NCI-H1092 treated with DMSO at 0.1 percent for 48 hours (cell line): ENCODE results near the gene CEP76.

Experiments used
- DNase-seq: peaks from one replicate; lab custom pipeline; 2025; lab: John Stamatoyannopoulos, UW

Gene CEP76

GRCh38 chr18:12702221-12703095 is at the start of gene CEP76, which contains the start of gene PSMG2:
Gene CEP76 (minus strand): TSS chr18:12702723. CDS start chr18:12702548, 175 bp downstream.
Gene PSMG2 (plus strand): TSS chr18:12703042. CDS start chr18:12703108, 66 bp downstream.
- peak; percentile 69 for DNase-seq

DNA sequence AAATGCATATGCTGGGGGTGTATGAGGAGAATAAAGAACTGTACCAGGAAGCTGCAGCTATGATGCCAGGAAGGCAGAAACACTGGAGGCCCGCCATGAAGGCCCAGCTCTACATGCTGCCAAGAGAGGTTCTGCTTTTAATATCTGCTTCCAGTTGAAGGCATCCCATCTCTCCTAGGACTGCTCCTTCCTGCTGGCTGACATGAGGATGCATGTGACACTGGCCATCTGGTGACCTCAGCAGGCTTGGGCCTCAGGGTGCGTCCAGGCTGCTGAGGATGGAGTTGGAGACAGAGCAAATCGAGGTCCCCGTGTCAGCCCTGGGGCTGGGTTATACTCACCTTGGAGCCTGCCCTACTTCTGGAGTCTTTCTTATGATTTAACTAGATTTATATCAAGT is 49.4 kb upstream of the CEP76 start:
- no peak for DNase-seq

GRCh38 chr18:12751503-12751884 is 49.0 kb upstream of the CEP76 start:
- no peak for DNase-seq

DNA sequence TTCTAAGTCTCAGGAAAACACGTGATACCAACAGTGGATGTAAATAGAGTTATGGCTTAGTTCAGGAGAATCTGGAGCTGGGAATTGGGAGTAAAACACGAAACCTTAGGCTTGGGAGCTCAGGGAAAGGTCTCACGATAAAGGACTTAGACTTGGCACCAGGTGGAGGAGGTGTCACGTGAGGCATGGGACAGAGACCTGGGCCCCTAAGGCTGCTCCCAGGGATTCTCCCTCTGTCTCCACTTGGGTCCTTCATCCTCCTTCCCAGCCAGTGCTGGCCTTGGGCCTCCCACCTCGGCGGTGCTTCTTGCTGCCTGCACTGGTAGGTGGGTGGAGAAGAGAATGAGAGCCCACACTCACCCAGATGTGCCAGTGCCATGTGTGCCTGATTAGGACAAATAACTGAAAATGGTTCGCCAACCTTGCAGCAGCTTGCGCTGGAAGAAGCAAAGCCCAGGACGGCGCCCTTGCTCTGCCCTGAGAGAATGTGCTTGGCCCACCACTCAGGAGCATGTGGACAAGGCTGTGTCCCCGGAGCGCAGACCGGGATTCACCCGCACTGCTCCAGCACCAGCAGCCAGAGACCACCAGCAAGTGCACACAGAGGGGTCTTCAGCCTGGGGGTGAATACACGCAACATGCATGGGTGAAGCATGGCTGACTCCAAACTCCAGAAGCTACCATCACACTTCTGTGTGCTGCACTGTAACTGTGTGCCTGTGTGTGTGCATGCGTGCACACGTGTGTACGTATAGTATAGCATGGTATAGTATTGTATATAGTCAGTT is 48.4 kb upstream of the CEP76 start:
- no peak for DNase-seq

DNA sequence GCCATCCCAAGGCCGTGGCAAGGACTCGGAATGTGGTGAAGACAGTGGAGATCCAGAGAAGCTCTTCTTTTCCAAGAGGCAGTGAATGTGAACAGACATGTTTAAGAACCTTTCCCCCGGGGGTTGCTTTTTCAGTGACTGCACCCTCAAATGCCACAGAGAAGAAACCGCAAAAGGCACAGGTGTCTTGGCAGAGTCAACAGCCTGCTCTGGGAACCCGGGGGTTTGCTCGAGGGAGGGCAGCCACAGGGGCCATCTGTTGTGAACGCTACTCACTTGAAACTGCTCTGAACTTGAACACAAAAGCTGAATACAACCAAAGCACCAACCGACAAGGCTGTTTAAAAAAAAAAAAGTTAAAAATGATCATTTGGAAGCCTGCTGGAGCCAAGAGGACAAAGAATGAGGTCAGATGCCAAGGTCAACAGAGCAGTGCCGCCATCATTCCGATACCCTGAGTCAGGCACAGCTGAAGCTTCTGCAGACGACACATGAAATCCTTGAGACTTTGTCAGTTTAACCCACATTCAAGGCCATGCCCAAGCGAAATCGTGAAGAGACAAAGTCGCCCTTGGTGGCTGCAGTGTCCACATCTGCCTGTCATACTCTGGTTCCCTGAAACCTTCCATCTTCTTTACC is 47.7 kb upstream of the CEP76 start:
- DNase-seq = no peak

- no peak for DNase-seq
Observed at GRCh38 chr18:12749121-12749520, 46.6 kb upstream of the CEP76 start.

GRCh38 chr18:12748671-12749070 is 46.1 kb upstream of the CEP76 start:
- DNase-seq = no peak

GRCh38 chr18:12747530-12748315 is 45.2 kb upstream of the CEP76 start:
- DNase-seq = no peak

- DNase-seq = no peak
Observed at GRCh38 chr18:12745095-12745795, 42.7 kb upstream of the CEP76 start.

DNA sequence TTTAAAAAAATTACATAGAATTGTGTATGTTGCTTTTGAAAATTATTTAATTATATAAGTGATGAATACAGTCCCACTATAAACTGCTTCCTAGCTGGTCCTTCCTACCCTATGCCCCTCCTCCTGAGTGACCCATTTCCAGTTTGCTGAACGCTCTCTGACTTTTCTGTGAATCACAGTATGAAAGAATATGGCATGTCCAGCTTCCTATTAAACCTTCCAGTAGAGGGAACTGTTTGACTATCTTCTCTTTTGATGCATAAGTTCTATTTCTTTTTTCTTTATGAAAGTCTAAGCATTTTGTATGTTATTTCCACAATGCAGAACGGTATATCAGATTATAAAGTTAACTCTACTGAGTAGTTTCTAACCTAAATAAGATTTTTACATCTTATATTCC is 41.6 kb upstream of the CEP76 start:
- peak; percentile 20 for DNase-seq

GRCh38 chr18:12742453-12742852 is 39.9 kb upstream of the CEP76 start:
- no peak for DNase-seq

DNA sequence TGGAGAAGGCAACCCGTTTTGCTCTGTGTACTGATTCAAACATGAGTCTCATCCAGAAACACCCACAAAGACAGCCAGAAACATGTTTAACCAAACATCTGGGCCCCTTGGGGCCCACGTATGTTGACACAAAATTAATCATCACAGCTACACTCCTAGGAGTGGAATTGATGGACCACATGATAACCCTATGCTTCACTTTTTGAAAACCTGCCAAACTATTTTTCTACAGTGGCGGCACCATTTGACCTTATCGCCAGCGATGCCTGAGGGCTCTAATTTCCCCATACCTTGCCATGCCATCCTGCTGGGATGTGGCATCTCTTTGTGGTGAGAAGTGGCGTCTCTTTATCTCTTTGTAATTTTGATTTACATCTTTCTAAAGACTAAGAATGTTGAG is 38.8 kb upstream of the CEP76 start:
- DNase-seq = no peak

- DNase-seq = no peak
Observed at GRCh38 chr18:12737243-12737902, 34.9 kb upstream of the CEP76 start.

DNA sequence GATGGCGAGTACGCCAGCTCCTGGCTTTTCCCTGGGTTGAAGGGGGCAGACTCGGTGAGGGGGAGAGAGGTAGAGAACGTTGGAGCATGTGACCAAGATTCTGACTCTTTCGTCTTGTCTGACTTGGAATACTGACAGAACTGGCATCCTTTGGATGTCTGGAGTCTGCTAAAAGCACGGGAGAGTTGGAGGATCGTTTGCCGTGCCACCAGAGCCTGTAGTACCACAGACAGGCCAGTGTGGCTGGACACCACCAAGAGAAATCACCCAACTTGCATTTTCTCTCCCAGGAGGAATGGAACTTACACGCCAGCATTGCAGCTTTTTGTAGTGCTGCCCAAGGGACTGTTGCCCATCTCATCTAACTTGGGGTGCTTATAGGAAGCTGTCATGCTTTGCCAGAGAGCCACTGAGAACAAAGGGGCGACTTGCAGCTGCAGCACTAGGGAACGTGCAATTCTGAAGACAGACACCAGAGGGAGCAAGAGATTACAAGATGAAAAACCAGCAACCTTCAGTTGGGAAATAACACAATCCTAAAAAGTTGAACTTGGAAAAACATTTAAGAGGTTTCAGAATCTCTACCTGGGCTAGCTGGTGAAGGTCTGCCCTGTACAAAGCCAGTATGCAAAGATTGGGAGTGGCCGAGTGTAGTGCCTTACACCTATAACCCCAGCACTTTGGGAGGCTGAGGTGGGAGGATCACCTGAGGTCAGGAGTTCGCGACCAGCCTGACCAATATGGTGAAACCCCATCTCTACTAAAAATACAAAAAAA is 24.4 kb upstream of the CEP76 start:
- peak; percentile 29 for DNase-seq

GRCh38 chr18:12726331-12726730 is 23.8 kb upstream of the CEP76 start:
- no peak for DNase-seq

DNA sequence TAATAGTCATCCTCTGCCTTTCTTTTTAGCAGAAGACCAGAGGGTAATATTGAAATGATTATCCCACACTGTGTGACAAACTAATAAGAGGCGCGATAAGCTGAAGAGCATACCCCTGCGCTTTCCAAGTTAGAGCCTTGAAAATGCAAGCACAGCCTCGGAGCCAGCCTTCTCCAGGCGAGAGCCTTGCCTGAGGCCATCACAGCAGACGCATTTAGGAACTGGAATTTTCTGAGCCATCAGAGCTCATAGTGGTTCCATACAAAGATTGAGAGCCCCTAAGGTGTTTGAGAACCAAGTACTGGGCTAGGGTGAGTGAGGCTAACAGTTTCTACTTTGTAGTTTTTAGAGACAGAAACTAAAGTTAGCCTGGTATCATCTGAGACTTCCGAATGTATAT is 20.2 kb upstream of the CEP76 start:
- no peak for DNase-seq

DNA sequence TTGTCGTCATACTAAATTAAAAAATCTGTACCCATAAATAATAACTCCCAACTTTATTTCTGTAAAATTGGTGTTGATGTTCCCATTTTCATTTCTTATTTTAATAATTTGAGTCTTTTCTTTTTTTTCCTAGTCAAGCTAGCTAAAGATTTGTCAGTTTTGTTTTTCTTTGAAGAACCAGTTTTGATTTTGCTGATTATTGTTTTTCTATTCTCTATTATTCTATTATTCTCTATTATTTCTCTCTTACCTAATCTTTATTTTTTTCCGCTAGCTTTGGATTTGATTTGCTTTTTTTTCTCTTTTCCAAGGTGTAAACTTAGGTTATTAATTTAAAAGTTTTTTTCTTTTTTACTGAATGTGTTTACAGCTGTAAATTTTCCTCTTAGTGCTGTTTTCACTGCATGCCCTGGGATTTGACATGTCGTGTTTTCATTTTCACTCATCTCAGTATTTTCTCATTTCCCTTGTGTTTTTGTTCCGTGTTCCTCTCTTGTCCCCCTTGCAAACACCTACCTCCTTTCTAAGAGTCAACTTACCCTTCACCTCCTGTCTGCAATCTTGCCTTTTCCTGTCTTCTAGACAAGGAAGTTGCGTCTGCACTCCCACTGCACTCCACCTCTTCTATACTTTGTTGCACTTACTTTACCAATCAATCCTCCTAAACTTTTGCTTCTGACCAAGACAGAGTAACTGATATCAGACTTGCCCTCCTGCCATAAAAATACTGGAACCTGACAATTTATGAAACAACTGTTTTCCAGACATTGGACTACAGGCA is 19.2 kb upstream of the CEP76 start:
- no peak for DNase-seq

DNA sequence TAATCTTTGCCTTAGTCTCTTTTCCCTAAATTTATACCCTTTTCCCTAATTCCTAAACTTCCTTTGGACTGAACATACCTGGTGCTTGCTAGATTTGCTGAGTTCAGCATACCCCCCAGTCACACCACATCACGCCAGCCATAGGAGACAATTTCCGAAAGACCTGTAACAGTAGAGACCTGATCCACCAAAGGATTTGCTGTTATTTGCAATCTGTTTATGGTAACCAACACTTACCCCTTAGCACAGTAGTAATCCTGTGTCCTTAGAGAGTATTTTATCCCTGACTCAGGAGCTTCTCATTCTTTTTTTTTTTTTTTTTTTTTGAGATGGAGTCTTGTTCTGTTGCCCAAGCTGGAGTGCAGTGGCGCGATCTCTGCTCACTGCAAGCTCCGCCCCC is 8.9 kb upstream of the CEP76 start:
- DNase-seq = no peak

DNA sequence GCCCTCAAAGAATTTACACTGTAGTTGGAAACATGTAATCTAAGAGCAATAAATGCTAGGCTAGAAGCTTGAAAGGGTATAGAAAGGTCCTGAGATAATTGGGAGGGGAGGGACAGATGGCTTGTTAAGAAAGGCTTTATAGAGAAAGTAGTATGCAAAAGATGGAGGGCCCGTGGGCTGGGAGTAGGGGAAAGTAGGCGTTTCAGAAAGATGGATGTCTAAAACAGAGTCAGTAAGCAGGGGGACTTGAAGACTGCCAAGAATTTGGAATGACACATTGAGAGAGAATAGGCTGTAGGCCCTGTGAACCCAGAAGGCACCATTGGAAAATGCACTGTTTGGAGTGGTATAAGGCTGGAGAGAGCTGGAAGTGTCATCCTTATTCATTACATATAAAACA is 1.1 kb upstream of the CEP76 start:
- peak; percentile 7 for DNase-seq
